Measurements from ENCODE around the gene GALNT17.

DNA sequence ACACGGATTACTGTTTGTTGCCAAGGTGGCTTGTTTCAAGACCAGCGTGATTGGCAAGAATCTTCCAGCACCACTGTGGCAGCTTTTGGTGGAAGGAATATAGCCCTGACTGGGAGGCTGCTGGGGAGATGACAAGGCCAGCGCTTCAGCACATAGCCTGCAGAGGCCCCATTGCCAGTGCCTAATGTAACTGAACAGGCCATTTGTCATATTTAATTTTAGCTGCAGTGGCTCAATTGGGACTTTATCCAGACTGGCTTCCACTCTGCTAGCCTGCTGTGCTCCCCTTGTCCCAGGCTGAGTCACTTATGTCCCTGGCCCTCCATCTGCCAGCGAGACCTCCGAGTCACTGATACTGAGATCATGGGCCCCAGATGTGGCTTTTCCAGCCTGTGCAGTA lies 483.1 kb downstream of the GALNT17 start:
- TF ChIP-seq TAF1 (IDR thresholded peaks at IDR 0.05; ENCODE audit: low read depth, low read length) (no peak), POLR2A (IDR thresholded peaks at IDR 0.05; ENCODE audit: low read depth, low read length) (no peak), POLR2AphosphoS5 (IDR thresholded peaks at IDR 0.05; ENCODE audit: low read depth, low read length) (no peak), SPI1 (IDR thresholded peaks at IDR 0.05; ENCODE audit: low read depth, low read length) (no peak)
